GM19043 (cell line): ENCODE data around the gene ECPAS.
"Not testable (repeated sequence)": the region's sequence is repeated elsewhere in the genome, so short reads cannot be mapped to it uniquely, and the experiment has no call there.

Experiments
- ATAC-seq: cut with Tn5 transposase; IDR thresholded peaks from one replicate; pipeline ENCODE4 v1.9.1; 2021; ENCODE audit warnings: low read depth; ENCODE audit not compliant: unreplicated experiment

Gene ECPAS

GRCh38 chr9:111429175-111429574, 55.0 kb downstream of the ECPAS start:
- no peak for ATAC-seq

- no peak for ATAC-seq
These were observed 57.0 kb downstream of the ECPAS start for GRCh38 chr9:111427186-111427585.

GRCh38 chr9:111423389-111423788, 60.8 kb downstream of the ECPAS start:
- ATAC-seq: no peak

GRCh38 chr9:111414406-111414805, 69.8 kb downstream of the ECPAS start:
- ATAC-seq: no peak

GRCh38 chr9:111413996-111414395, 70.2 kb downstream of the ECPAS start:
- ATAC-seq: no peak

- no peak for ATAC-seq
These were observed 71.9 kb downstream of the ECPAS start for GRCh38 chr9:111412280-111412679.

GRCh38 chr9:111411266-111411665, 72.9 kb downstream of the ECPAS start:
- no peak for ATAC-seq

- no peak for ATAC-seq
These were observed 76.4 kb downstream of the ECPAS start for GRCh38 chr9:111407813-111408212.

GRCh38 chr9:111405701-111406100, 78.5 kb downstream of the ECPAS start:
- no peak for ATAC-seq

GRCh38 chr9:111401486-111401885, 82.7 kb downstream of the ECPAS start:
- ATAC-seq: not testable (repeated sequence)

- no peak for ATAC-seq
These were observed 83.7 kb downstream of the ECPAS start for GRCh38 chr9:111400564-111400898.

- no peak for ATAC-seq
These were observed 84.2 kb downstream of the ECPAS start for GRCh38 chr9:111399772-111400563.

- ATAC-seq: no peak
These were observed 84.9 kb downstream of the ECPAS start for GRCh38 chr9:111399211-111399739.

- no peak for ATAC-seq
These were observed 90.2 kb downstream of the ECPAS start for GRCh38 chr9:111393971-111394370.

GRCh38 chr9:111389406-111389805, 94.8 kb downstream of the ECPAS start:
- ATAC-seq: no peak

GRCh38 chr9:111386386-111386785, 97.8 kb downstream of the ECPAS start:
- ATAC-seq: no peak

- no peak for ATAC-seq
These were observed 103.2 kb downstream of the ECPAS start for GRCh38 chr9:111381006-111381405.

GRCh38 chr9:111375817-111376564, 108.2 kb downstream of the ECPAS start:
- ATAC-seq: no peak

GRCh38 chr9:111375062-111375461, 109.1 kb downstream of the ECPAS start:
- ATAC-seq: no peak

GRCh38 chr9:111372297-111372696, 111.9 kb downstream of the ECPAS start:
- no peak for ATAC-seq

- no peak for ATAC-seq
These were observed 117.2 kb downstream of the ECPAS start for GRCh38 chr9:111366978-111367377.

- ATAC-seq: no peak
These were observed 121.7 kb downstream of the ECPAS start for GRCh38 chr9:111362526-111362925.
